Measurements from ENCODE around the gene ZNF555. TPM values are rescaled to one million over a fixed set of nuclear protein-coding genes. Genes with fewer than 3 reads are reported as not detected.

ZNF555 gene
- polyA plus RNA-seq, 2 of the 4 experiments (the other 2 are of a cell fraction): 1.7 to 2.3 TPM

GRCh38 chr19:2798158-2798685, 43.1 kb upstream of the ZNF555 start:
- no peaks in the 10 kb centered on the region for H3K4me1 ChIP-seq
- H3K27ac ChIP-seq: no peak overlapping the region
- 95% methylated on average over 15 of the region's 16 CpGs for WGBS (ENCODE audit: missing lambda C conversion rate)
- ChIA-PET CTCF (interaction anchor here (0.8 to 2.2 kb wide), 3 partner anchors 9 to 21 kb away, joined by 3 to 6 read pairs (median 3); partner anchors contain the start of genes SGTA and ZNF554), POLR2A (no interaction called here)
- H3K9me3 ChIP-seq: no peaks in the 10 kb centered on the region
- ATAC-seq (no peak), DNase-seq (ENCODE audit: low read depth in 1 of 2, low spot score in 1 of 2) (no peak), FAIRE-seq (no peak)
- no peak overlapping the region for H3K4me3 ChIP-seq
- no peak for TF ChIP-seq HES2 (IDR thresholded peaks at IDR 0.05)
- no peak for TF ChIP-seq HEYL (CRISPR knock-in tag; IDR thresholded peaks at IDR 0.05)
- TF ChIP-seq ATOH8 (CRISPR knock-in tag; IDR thresholded peaks at IDR 0.05; ENCODE audit: low read depth): no peak
- TF ChIP-seq TFCP2L1 (CRISPR knock-in tag; IDR thresholded peaks at IDR 0.05): no peak
- TF ChIP-seq EHMT2 (IDR thresholded peaks at IDR 0.05; ENCODE audit: low read depth): no peak
- no peak for TF ChIP-seq ZSCAN20 (CRISPR knock-in tag; IDR thresholded peaks at IDR 0.05)
- no peak for TF ChIP-seq CBX2 (IDR thresholded peaks at IDR 0.05; ENCODE audit: borderline replicate concordance, low read depth)
- TF ChIP-seq NFE2L2 (conservative IDR thresholded peaks at IDR 0.05; ENCODE audit: low read length): no peak
- no peak for TF ChIP-seq CEBPB (IDR thresholded peaks at IDR 0.05)
- TF ChIP-seq CTCF (IDR thresholded peaks at IDR 0.05): no peak
- no peak for TF ChIP-seq BHLHE40 (IDR thresholded peaks at IDR 0.05; ENCODE audit: low read depth, low read length)
- TF ChIP-seq ZFP36 (IDR thresholded peaks at IDR 0.05; ENCODE audit: borderline replicate concordance, partially characterized antibody): no peak
- no peak for TF ChIP-seq BCL3 (IDR thresholded peaks at IDR 0.05)
- TF ChIP-seq GATA3 (IDR thresholded peaks at IDR 0.05; ENCODE audit: borderline replicate concordance): no peak
- TF ChIP-seq TP53 (CRISPR knock-in tag; IDR thresholded peaks at IDR 0.05): no peak
- no peak for TF ChIP-seq KDM5A (IDR thresholded peaks at IDR 0.05)
- TF ChIP-seq RARB (CRISPR knock-in tag; IDR thresholded peaks at IDR 0.05): no peak
- H3K4me2 ChIP-seq: no peak overlapping the region

GRCh38 chr19:2798733-2799132, 42.5 kb upstream of the ZNF555 start:
- Histone ChIP-seq H3K9me3 (no peaks in the 10 kb centered on the region), H3K27ac (no peak overlapping the region), H3K4me1 (no peaks in the 10 kb centered on the region), H3K4me2 (no peak overlapping the region), H3K4me3 (no peak overlapping the region)
- DNase-seq (ENCODE audit: low read depth in 1 of 2, low spot score in 1 of 2) (no peak), FAIRE-seq (no peak), ATAC-seq (no peak)
- TF ChIP-seq USF2 (IDR thresholded peaks at IDR 0.05): no peak
- TF ChIP-seq PBX3 (IDR thresholded peaks at IDR 0.05): no peak
- TF ChIP-seq MAFK (IDR thresholded peaks at IDR 0.05; ENCODE audit: partially characterized antibody): no peak
- no peak for TF ChIP-seq CHD2 (IDR thresholded peaks at IDR 0.05; ENCODE audit: low read length, partially characterized antibody)
- no peak for TF ChIP-seq HDAC2 (IDR thresholded peaks at IDR 0.05)
- no peak for TF ChIP-seq FOXS1 (CRISPR knock-in tag; IDR thresholded peaks at IDR 0.05)
- no peak for TF ChIP-seq HES2 (IDR thresholded peaks at IDR 0.05)
- TF ChIP-seq CTCF (IDR thresholded peaks at IDR 0.05): no peak
- no peak for TF ChIP-seq EHF (CRISPR knock-in tag; IDR thresholded peaks at IDR 0.05)
- no peak for TF ChIP-seq EP300 (IDR thresholded peaks at IDR 0.05)
- no peak for TF ChIP-seq JUN (IDR thresholded peaks at IDR 0.05)
- TF ChIP-seq RFX5 (IDR thresholded peaks at IDR 0.05): no peak
- no peak for TF ChIP-seq TP53 (CRISPR knock-in tag; IDR thresholded peaks at IDR 0.05)
- no peak for TF ChIP-seq MAZ (IDR thresholded peaks at IDR 0.05; ENCODE audit: borderline replicate concordance, low read depth, low read length)
- TF ChIP-seq POLR2A (IDR thresholded peaks at IDR 0.05; ENCODE audit: low read length): no peak
- no peak for TF ChIP-seq GATA3 (IDR thresholded peaks at IDR 0.05; ENCODE audit: borderline replicate concordance)
- TF ChIP-seq SREBF2 (IDR thresholded peaks at IDR 0.05): no peak
- TF ChIP-seq CHD4 (IDR thresholded peaks at IDR 0.05; ENCODE audit: borderline replicate concordance): no peak
- ChIA-PET POLR2A (no interaction called here), CTCF (interaction anchor here (0.6 to 2.2 kb wide), 4 partner anchors 9 to 327 kb away, joined by 3 to 6 read pairs (median 3); partner anchors contain the start of gene ZNF554)
- 63% methylated on average over 3 of the region's 7 CpGs for WGBS (ENCODE audit: missing lambda C conversion rate)

Measured in A549 (cell line).